HG03378 (cell line): ENCODE results near the gene XPNPEP1.
A peak's percentile ranks its signal among the peaks of the same experiment; 100 is the strongest.

Experiments
- ATAC-seq: cut with Tn5 transposase; IDR thresholded peaks from one replicate; pipeline ENCODE4 v1.9.1; 2021; ENCODE audit warnings: mild to moderate bottlenecking, moderate library complexity; ENCODE audit not compliant: unreplicated experiment

The XPNPEP1 gene

DNA sequence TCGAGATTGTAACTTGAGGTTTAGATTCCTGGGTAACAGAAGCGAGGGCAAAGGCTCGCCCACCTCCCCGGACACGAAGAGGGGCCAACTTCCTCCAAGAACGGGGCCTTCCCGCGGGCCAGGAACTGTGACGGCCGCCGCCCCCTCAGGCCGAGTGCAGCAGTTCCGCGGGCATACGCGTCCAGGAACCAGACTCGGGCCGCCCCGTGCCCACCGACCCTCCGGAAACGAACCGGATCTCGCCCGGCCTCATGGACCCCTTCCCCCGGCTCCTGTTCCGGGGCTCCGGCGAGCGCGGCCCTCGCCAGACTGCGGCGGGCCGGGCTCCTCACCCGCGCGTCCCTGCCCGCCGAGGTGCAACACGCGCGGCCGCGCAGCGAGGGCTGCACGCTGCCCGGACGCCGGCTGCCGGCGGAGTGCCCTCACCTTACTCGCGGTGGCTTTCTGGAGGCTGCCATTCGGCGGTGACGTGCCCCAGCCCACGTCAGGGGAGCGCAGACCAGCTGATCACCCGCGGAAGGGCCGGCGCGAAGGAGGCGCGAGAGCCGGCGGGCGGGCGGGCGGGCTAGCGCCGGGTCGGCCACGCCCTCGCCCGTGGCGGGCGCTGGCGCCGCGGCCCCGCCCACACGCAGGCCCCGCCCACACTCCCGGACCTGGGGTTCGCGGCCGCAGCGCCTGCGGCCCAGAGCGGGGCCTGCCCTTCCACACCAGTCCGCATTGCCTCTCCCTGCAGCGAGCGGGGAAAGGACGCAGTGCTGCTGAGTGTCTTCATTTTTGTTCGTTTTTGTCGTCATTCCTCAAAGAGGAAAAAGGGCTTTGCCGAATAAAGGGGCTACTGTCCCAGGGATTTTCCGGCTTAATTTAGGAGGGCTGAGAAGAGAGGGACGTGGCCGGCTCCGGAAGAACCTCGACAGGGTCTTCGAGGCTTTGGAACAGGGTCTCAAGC lies at the start of gene XPNPEP1:
XPNPEP1 (minus strand) TSS at position 536 of the 946 bp plus-strand sequence; CDS start at position 458, 78 bp downstream.
- peak; percentile 88 for ATAC-seq

DNA sequence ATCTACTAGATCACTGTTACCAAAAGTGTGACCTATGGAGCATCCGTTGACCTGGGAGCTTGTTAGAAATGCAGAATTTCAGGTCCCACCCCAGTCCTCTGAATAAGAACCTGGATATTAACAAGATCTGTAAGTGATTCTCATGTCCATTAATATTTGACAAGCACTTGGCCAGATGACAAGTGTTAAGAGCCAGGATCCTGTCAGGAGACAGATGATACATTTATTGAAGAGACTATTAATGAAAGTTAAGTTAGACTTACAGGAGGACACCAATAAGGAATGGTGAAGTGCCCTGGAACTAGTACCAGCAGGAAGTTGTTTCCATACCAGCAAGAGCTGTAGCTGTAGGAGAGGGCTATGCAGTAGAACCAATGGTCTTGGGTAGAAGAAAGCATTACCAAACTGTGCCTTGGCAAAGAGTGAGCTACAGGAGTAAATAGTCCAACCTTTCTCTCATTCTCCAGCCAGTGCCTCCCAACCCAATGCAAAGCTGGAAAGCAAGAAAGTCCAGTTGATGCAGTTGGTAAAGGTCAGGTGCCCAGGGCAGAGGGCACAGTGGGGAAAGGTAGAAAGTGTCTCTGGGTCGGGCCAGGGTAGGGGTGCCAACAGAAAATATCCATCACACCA lies 49.2 kb upstream of the XPNPEP1 start:
- no peak for ATAC-seq

DNA sequence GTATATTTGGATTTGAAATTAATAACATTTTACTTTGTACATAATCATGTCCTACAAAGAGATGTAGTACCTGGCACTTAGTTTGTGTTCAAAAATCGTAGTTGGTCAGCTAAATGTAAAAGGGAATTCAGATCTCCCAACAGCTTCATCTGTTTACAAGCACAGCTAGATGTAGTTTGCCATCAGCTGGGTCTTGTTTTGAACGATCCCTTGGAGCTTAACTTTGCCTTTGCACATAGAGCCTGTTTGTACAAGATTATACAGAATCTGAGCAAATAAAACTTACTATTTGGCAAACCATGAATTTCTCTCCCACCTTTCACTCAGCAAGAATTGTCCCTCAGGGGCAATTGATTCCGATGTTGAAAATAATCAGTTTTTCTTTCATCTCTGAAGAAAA lies 48.3 kb upstream of the XPNPEP1 start:
- ATAC-seq = no peak

DNA sequence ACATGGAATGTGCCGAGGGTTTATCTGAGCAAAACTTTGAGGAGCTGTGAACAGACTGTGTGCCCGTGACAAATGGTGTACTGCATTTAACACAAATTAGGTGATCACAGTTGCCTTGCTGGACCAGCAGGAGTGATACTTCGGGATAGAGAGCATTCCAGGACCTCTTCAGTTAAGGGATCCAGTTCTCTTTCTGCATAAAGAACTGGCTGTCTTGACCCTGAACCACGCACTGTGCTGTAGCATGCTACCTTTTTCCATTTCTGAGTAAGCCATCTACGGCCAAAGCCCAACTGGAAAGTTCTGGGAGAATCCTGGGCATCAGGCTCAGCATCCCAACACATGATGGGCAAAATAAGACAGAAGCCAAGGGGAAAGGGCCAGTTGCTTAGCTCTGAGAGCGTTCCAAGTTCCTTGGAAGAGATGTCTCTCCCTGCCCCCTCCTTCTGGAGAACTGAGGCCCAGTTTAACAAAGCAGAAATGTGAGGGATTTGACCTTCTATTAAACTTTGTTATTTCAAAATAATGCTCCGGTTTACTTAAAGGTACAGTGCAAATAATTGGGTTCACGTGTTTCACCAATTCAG lies 46.5 kb upstream of the XPNPEP1 start:
- ATAC-seq = no peak

DNA sequence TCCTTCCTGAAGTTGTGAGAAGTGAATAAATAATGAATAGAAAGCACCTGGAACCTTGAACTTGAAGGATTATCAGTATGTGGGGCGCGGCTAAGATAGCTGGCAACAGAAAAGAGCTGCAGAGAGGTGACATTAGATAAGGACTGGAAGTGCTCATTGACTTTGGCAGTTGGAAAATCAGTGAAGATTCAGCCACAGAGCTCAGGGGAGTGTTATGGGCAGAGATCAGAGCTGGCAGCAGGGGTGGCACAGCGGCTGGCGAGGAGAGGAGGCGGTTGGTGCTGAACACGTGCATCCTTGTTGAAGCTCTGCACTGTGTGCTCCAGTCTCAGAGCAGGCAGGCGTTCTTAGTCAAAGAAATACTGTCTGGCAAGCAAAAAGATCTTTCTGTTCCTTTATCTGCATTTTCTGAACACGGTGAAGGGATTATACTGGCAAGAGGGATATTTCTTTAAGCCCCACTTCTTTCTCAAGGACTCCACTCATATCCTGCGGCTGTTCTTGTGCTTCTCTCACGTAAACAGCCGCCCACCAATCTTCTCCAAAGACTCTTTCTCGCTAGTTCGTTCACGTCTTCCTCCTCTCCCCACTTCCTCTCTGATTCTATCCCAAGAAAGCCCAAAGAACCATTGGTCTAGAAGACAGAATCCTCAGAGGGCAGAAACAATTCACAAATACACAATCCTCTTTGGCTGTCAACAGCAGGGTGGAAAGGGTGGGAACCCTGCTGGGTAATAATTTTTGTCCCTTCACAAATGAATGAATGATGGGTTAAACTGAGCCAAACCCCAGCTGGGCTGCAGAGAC lies 45.8 kb upstream of the XPNPEP1 start:
- ATAC-seq = no peak

DNA sequence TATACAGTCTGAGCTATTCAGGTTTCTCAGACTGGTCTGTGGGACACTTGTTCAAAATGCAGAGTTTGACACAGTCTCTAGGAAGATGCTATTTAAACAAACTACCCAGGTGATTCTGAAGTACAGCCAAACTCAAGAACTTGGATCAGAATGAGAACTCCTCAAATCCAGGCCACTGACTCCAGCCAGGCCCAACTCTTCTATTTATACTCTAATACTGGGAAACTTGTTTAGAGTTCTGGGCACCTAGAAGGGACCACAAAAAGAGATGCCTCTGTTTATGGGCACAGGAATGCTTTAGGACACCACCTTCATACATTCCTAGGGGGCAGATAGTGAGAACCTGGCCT lies 44.4 kb upstream of the XPNPEP1 start:
- no peak for ATAC-seq

DNA sequence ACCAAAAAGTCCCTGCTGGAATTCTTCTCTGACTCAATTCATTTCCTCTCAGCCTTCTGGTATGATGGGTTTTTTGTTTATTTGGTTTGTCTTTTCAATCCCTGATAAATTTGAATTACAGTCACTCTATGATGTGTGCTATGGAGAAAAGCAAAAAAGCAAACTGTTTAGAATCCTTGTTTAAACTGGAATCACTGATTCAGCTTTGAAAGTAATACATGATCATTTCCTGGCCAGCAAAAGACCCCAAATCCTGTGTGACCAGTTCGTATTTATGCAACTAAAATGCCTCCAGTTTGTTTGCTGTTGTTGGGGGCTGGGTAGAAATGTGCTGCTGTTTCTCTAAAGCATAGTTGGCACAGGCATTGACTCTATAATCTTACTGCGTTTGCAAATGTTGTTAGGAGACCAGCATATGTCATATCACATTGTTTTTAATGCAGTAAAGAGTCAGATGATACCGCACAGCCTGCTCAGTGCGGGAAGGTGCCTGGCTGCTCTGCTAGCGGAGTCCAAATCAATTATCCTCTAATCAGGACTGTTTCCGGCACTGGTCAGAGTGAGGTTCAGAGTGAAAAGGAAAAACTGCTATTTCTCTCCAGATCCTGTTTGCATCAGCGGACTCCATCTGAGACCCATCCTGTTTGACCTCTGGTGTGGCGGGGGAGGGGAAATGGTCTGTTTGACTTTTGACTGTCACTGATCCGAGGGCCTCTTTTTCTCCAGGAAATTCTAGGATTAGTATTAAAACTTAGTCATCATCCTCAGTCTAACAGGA lies 43.8 kb upstream of the XPNPEP1 start:
- ATAC-seq = no peak

DNA sequence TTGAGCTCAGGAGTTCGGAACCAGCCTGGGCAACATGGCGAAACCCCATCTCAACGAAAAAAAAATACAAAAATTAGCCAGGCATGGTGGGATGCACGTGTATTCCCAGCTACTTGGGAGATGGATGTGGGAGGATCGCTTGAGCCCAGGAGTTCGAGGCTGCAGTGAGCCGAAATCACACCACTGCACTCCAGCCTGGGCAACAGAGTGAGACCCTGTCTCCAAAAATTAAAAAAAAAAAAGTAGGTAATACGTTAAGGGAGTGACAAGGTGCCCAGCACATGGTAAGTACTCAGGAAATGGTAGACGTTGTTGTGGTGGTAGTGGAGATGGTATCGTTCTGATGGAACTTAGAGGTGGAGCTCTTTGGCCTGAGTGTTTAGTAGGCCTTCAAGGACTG lies 41.0 kb upstream of the XPNPEP1 start:
- ATAC-seq = no peak

DNA sequence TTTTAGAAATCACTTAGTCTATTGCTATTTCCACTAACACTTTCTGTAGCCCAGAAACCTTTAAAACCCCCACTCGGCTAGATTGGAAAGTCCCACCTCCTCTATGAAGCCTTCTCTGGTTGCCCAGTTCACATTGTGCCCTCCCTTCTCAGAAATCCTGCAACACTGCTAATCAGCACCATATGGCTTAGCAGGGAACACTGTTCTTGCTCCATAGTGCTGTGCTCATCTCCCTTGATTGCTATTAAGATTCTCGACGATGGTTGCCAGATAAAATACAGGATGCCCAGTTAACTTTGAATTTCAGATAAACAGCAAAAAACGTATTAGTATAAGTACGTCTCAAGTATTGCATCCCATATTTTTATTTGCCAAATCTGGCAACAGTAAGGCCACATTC lies 40.1 kb upstream of the XPNPEP1 start:
- ATAC-seq = no peak

DNA sequence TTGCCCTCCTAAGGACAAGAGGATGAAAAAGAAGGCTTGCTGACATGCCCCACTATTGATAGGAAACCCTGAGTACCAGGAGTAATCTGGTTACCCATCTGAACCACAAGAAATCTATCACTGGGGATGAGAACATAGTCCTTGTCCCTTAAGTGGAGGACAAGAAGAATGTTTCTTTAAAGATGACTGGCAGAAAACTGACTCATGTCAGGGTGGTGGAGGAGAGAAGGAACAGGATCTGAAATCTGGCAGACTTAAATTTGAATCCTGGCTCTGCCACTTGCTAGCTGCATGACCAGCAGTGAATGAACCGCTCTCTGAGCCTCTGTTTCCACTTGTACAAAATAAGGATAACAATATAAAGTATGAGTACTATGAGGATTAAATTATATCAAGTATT lies 38.9 kb upstream of the XPNPEP1 start:
- no peak for ATAC-seq

DNA sequence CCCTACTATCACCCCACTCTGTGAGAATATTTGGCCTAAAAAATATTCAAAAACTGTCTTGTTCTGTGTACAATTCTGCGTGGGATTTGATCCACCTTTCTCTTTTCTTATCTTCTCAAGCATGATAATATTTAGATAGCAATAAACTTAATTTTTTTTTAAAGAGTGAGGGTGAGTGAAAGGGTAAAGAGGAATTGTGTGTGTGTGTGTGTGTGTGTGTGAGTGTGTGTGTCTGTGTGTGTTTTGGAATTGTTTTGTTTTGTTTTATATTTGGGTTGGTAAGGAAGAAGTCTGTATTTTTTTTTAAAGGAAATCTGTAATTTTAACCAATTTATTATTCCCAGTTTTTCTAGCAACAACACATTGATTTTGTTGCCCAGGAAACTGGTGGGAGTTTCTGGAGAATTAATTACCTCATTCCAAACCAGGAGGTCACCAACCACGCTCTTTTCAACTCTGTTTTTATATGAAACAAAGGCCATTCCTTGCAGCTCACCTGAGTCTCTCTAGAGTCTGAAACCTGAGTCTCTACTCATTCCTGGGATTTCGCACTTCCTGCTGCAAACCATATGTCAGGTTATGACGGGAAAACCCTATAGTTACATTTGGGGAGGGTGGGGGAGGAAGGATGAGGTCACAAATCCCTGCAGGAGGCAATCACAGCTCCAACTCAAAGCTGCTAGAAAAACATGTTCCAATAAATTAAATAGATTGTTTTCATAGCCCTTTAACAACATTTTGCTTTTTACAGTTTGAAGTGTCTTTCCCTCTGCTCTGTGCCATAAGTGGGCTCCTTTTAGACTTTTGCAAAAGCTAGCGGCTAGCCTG lies 38.1 kb upstream of the XPNPEP1 start:
- no peak for ATAC-seq

DNA sequence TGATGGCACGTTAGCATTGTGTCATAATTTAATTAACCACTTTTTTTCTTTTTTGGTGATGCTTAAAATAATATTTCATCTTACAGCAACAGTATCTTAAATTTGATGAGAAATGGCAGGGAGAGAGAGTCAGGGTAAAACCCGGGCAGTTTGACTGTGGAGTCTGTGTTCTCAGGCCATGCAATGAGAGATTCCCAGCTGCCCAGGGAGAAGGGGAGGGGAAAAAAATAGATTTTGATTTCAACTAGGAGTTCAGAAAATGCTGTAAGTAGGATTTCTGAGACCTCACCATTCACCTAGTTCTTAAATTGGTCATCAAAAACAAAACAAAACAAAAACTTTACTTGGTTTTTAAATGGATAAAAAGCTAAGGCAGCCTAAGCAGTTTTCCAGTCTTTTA lies 37.4 kb upstream of the XPNPEP1 start:
- no peak for ATAC-seq

DNA sequence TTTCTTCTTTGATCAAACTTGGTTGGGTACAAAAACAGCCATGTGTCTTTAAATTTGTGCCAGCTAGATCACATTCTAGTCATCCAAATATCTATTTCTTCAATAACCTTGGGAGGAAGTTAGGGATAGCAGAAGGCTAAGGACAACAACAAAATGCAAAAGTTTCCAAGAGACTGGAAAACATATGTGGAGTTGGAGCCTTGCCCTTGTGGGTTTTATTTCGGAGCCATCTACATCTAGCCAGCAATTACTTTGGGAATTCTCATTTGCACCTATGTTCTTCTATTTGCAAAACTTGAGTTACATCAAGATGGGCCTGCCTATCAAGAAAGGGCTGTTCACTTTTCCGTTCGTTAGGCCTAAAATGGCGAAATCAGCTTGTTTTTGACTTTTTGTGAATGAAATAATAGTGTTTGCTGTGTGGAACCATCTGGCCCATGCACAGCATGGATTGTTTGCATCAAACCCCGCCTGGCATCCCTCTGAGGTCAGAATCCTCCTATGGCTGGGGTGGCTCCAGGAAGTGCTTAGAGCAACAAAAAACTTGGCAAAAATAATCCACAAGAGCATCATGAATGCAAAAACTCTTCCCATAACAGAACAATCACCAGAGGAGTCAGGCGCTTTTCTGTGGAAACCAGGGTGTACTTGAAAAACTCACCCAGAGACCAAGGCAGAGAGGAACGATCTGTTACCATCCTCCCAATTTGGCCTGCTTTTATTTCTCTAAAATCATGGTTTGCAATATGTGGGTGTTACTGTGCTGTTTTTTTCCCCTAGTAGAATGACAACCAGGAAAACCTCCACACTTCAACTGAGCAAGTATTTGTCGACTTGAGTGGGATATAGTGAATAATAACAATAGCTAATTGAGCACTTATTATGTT lies 36.2 kb upstream of the XPNPEP1 start:
- ATAC-seq = no peak

DNA sequence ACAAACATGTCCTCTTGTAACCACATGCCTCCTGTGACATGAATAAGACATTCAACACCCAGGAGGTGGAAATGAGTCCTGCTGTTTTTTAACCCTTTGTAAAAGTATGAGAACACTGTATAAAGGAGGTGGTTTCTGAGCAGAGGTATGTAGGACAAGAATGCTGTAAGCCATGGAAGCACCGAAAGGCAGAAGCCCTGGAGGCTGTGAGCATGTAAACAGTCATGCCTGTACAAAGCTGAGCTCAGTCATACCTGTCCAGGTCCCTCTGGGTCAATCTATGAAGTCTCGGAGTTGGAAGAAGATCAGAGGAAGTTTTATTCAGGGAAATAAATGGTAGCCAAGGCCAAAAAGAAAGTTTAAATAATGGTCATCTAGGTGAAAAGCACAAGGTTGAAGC lies 34.7 kb upstream of the XPNPEP1 start:
- ATAC-seq = no peak

DNA sequence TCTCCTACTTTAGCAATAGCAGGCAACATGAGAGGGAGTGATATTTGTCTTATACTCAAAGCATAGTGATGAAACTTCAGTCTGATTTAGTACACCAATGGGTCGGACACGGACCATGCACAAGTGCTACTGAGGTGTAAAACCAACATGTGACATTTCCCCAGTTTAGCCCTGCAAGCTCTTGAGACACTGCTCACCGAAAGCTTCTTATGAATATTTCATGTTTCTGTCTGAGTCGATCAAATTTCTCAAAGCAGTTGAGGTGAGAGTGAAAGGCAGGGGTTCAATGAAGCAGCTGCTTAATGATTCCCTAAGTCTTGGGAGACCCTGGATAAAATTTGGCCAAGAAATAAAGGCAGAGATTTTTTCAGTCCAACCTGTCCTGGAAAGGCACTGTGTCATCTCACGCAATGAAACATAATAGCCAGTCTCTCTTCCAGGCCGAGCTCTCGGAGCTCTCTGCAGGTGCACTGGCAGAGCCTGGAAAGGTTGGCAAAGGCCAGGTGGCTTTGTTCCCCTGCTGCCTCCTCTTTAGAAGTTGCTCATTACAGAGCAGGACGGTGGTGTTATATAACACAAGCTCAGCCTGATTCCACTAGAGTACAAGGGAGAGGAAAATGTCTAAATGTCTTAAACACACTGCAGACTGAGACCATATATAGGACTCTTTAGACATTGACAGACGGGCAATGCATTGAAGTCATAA lies 33.9 kb upstream of the XPNPEP1 start:
- ATAC-seq = peak; percentile 97

DNA sequence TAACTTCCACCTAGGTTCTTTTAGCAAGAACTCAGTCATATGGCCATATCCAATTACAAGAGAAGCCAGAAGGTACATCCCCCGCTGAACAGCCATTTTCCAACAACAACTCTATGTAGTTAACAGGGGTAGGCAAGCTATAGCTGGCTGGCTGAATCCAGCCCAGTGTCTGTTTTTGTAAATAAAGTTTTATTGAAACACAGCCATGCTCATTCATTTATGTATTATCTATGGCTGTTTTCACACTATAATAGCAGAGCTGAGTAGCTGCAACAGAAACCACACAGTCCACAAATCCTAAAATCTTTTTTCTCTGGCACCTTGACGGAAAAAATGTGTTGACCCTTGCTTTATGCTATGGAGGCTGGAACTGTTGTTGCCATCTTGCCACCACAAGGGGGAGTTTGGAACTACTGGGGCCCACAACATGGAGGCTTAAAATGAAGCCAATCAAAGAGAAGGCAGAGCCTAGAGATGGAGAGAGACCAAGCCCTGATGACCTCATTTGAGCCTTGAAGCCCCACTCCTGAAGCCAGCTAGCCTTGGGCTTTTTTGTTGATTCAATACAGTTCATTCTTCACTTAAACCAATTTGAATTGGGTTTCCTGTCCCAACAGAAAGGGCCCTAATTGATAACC lies 33.3 kb upstream of the XPNPEP1 start:
- ATAC-seq = peak; percentile 77

DNA sequence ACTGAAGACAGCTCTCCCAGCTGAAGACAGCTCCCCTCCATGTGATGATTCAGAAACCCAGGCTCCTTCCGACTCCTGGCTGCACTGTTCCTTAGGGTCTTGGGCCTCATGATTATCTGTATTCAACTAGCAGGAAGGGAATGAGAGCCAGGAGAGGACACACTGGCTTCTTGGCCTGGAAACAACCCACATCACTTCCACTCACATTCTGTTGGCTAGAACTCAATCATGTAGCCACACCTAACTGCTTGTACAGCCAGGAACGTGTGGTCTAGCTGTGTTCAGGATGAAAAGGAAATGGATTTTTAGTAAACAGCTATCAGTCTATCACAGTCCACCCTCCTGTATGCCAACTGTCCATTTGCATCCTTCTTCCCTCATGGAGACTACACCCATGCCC lies 30.5 kb upstream of the XPNPEP1 start:
- no peak for ATAC-seq
